OCI-LY3 (cell line): ENCODE data around the gene NOP10.

ENCODE experiments used
- H2AFZ ChIP-seq: fragments of 200-600, 300-600 bp; shearing (Covaris generic); 2 replicates; pipeline ENCODE4 v1.6.0; 2014; ENCODE audit warnings: antibody characterized with exemption, low read depth, low read length
- H3K27ac ChIP-seq: fragments of 200-600, 300-600 bp; sonication (generic); 2 replicates; pipeline ENCODE4 v1.5.1; 2014; ENCODE audit warnings: mild to moderate bottlenecking, low read length, moderate library complexity, mixed read lengths
- H3K27me3 ChIP-seq: fragments of 200-600, 300-600 bp; sonication (generic); 2 replicates; pipeline ENCODE4 v1.6.1; 2014; ENCODE audit warnings: low read depth, low read length, mixed read lengths
- H3K36me3 ChIP-seq: fragments of 200-600, 300-600 bp; sonication (generic); replicated peaks from 2 replicates; pipeline ENCODE3; 2014; ENCODE audit warnings: low read depth, low read length, mixed read lengths
- H3K4me1 ChIP-seq: fragments of 300-600, 200-600 bp; sonication (generic); 2 replicates; pipeline ENCODE4 v1.6.1; 2014; ENCODE audit warnings: low read length, mixed read lengths
- H3K4me2 ChIP-seq: fragments of 200-600, 300-600 bp; sonication (generic); 2 replicates; pipeline ENCODE4 v1.6.1; 2014; ENCODE audit warnings: low read length, mixed read lengths
- H3K4me3 ChIP-seq: fragments of 300-600, 200-600 bp; sonication (generic); 2 replicates; pipeline ENCODE4 v1.5.1; 2014; ENCODE audit warnings: antibody characterized with exemption, mild to moderate bottlenecking, low read length, moderate library complexity
- H3K79me2 ChIP-seq: fragments of 300-600, 200-600 bp; shearing (Covaris generic); 2 replicates; pipeline ENCODE4 v1.6.1; 2014; ENCODE audit warnings: mild to moderate bottlenecking, low read length, mixed read lengths
- H3K9ac ChIP-seq: fragments of 300-600, 200-600 bp; shearing (Covaris generic); 2 replicates; pipeline ENCODE4 v1.6.0; 2014; ENCODE audit warnings: mild to moderate bottlenecking, low read length, moderate library complexity
- H3K9me3 ChIP-seq: fragments of 200-600, 300-600 bp; shearing (Covaris generic); 2 replicates; pipeline ENCODE4 v1.6.1; 2014; ENCODE audit warnings: low read length, mixed read lengths; ENCODE audit not compliant: insufficient read depth
- H4K20me1 ChIP-seq: fragments of 200-600, 300-600 bp; sonication (generic); 2 replicates; pipeline ENCODE4 v1.6.1; 2016; ENCODE audit warnings: low read length, mixed read lengths; ENCODE audit not compliant: insufficient read depth
- EZH2phosphoT487 ChIP-seq: fragments of 200-600 bp; shearing (Covaris generic); IDR thresholded peaks from 2 replicates; pipeline ENCODE4 v1.6.1; 2018; ENCODE audit warnings: antibody characterized with exemption, mixed run types, low read depth
- TF ChIP-seq, protein P1 (sequence below): fragments of 200-600, 300-600 bp; sonication (generic); IDR thresholded peaks from 2 replicates; pipeline ENCODE4 v1.5.1; 2014; ENCODE audit warnings: antibody characterized with exemption, low read length, low read depth

NOP10 gene

DNA sequence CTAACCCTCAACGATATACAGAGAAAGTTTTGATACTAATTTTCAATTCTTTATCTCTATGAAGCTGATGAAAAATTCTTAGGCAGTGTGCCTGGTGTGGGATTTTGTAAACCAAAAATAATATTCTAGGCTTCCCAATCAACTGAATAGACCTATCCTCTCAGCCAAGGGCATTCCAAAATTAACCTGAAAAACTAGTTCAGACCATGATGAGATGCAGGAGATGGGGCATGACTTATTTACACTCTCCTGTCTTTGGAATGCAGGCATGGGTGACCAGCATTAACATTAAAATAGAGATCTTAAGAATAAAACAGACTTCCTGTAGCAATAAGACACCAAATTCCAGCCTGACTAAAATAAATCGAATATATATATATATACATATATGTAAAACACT, 31.9 kb upstream of the NOP10 start:
- Histone ChIP-seq H3K4me3 (no peak overlapping the region), H3K4me1 (peaks cover 14% of the 10 kb centered on the region), H3K9me3 (no peaks in the 10 kb centered on the region), H2AFZ (no peak overlapping the region), H4K20me1 (no peaks in the 10 kb centered on the region), H3K79me2 (no peaks in the 10 kb centered on the region), H3K36me3 (peaks cover 9% of the 10 kb centered on the region), H3K4me2 (no peak overlapping the region), H3K27me3 (no peaks in the 10 kb centered on the region), H3K9ac (no peak overlapping the region), H3K27ac (no peak overlapping the region)
- TF ChIP-seq, protein P1, sequence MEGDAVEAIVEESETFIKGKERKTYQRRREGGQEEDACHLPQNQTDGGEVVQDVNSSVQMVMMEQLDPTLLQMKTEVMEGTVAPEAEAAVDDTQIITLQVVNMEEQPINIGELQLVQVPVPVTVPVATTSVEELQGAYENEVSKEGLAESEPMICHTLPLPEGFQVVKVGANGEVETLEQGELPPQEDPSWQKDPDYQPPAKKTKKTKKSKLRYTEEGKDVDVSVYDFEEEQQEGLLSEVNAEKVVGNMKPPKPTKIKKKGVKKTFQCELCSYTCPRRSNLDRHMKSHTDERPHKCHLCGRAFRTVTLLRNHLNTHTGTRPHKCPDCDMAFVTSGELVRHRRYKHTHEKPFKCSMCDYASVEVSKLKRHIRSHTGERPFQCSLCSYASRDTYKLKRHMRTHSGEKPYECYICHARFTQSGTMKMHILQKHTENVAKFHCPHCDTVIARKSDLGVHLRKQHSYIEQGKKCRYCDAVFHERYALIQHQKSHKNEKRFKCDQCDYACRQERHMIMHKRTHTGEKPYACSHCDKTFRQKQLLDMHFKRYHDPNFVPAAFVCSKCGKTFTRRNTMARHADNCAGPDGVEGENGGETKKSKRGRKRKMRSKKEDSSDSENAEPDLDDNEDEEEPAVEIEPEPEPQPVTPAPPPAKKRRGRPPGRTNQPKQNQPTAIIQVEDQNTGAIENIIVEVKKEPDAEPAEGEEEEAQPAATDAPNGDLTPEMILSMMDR, result no peak
- TF ChIP-seq EZH2phosphoT487, result no peak

DNA sequence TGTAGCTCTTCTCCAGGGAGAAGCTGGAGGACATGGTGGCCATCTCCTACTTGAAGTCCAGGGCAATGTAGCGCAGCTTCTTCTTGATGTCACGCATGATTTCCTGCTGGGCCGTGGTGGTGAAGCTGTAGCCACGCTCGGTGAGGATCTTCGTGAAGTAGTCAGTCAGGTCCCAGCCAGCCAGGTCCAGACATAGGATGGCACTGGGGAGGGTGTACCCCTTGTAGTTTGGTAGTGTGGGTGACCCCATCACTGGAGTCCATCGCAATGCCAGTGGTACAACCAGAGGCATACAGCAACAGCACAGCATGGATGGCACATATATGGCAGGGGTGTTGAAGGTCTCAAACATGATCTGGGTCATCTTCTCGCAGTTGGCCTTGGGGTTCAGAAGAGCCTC, 31.0 kb upstream of the NOP10 start:
- H3K4me3 ChIP-seq, result no peak overlapping the region
- peaks cover 22% of the 10 kb centered on the region for H3K4me1 ChIP-seq
- H3K9ac ChIP-seq, result no peak overlapping the region
- H3K79me2 ChIP-seq, result no peaks in the 10 kb centered on the region
- no peaks in the 10 kb centered on the region for H3K27me3 ChIP-seq
- H3K4me2 ChIP-seq, result no peak overlapping the region
- no peak for TF ChIP-seq EZH2phosphoT487
- TF ChIP-seq, protein P1, result no peak
- H2AFZ ChIP-seq, result no peak overlapping the region
- peaks cover 9% of the 10 kb centered on the region for H3K36me3 ChIP-seq
- H4K20me1 ChIP-seq, result no peaks in the 10 kb centered on the region
- no peaks in the 10 kb centered on the region for H3K9me3 ChIP-seq
- H3K27ac ChIP-seq, result no peak overlapping the region

DNA sequence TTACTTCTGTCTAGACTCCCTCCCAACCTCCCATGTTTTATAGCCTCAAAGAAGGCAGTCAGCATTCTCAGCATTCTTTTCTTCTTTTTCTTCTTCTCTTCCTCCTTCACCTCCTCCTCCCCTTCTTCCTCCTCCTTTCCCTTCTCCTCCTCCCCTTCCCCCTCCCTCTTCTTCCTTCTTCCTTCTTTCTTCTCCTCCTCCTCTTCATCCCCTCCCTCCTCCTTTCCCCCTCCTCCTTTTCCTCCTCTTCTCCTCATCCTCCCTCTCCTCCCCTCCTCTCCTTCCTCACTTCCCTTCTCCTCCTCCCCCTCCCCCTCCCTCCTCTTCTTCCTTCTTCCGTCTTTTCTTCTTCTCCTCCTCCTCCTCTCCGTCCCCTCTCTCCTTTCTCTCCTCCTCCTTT, 27.7 kb upstream of the NOP10 start:
- H2AFZ ChIP-seq, result no peak overlapping the region
- peak overlapping the region; percentile 96 for H3K27ac ChIP-seq
- H3K9ac ChIP-seq, result peak overlapping the region; percentile 68
- H3K79me2 ChIP-seq, result peaks cover 21% of the 10 kb centered on the region
- no peaks in the 10 kb centered on the region for H3K27me3 ChIP-seq
- H3K9me3 ChIP-seq, result no peaks in the 10 kb centered on the region
- TF ChIP-seq, protein P1, result no peak
- no peak for TF ChIP-seq EZH2phosphoT487
- H3K4me2 ChIP-seq, result peak overlapping the region; percentile 80
- peaks cover 36% of the 10 kb centered on the region for H3K4me1 ChIP-seq
- peaks cover 9% of the 10 kb centered on the region for H3K36me3 ChIP-seq
- H4K20me1 ChIP-seq, result peaks cover 6% of the 10 kb centered on the region
- H3K4me3 ChIP-seq, result peak overlapping the region; percentile 47

DNA sequence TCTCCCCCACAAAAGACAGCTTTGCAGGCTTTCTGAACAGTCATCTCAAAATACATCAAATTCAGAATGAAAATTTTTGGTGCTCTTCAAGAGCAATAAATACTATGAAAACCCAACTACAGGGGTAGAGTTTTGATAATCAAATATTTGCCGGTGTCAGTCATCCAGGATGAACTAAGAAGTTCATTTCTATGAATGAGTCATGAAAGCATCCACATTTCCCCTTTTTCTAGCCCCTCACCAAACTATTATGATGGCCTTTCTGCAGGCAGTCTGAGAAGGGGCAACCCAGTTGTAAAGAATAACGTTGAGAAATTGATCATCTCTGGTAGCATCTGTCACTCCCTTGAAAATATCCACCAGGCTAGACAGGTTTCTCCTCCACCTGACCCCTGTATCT, 27.2 kb upstream of the NOP10 start:
- Histone ChIP-seq H3K36me3 (peaks cover 9% of the 10 kb centered on the region), H3K9ac (peak overlapping the region; percentile 68), H3K4me2 (peak overlapping the region; percentile 80), H2AFZ (no peak overlapping the region), H4K20me1 (peaks cover 10% of the 10 kb centered on the region), H3K79me2 (peaks cover 26% of the 10 kb centered on the region), H3K4me1 (peaks cover 41% of the 10 kb centered on the region), H3K27ac (peak overlapping the region; percentile 96), H3K27me3 (no peaks in the 10 kb centered on the region), H3K4me3 (peak overlapping the region; percentile 47), H3K9me3 (no peaks in the 10 kb centered on the region)
- TF ChIP-seq, protein P1, result no peak
- TF ChIP-seq EZH2phosphoT487, result no peak; the same call in 1 of the 2 replicates
